Osteocyte (in vitro differentiated cells): ENCODE measurements around the gene TRIM65. TPM values are rescaled to one million over a fixed set of nuclear protein-coding genes. Genes with fewer than 3 reads are reported as not detected.

ENCODE experiments used
- DNase-seq: peaks from one replicate; pipeline ENCODE4 v3.0.0; 2021; ENCODE audit warnings: mixed read lengths; ENCODE audit not compliant: unreplicated experiment; ENCODE audit errors: extremely low spot score
- H3K27ac Mint-ChIP-seq: one replicate; pipeline ENCODE4 v1.8.0; 2021; ENCODE audit warnings: mild to moderate bottlenecking, mixed read lengths; ENCODE audit not compliant: unreplicated experiment
- H3K27me3 Mint-ChIP-seq: one replicate; pipeline ENCODE4 v1.8.0; 2021; ENCODE audit warnings: mixed read lengths; ENCODE audit not compliant: unreplicated experiment
- H3K36me3 Mint-ChIP-seq: one replicate; pipeline ENCODE4 v1.8.0; 2021; ENCODE audit warnings: mixed read lengths; ENCODE audit not compliant: unreplicated experiment
- H3K4me1 Mint-ChIP-seq: one replicate; pipeline ENCODE4 v1.8.0; 2021; ENCODE audit warnings: mixed read lengths; ENCODE audit not compliant: unreplicated experiment
- H3K4me3 Mint-ChIP-seq: one replicate; pipeline ENCODE4 v1.8.0; 2021; ENCODE audit warnings: mild to moderate bottlenecking, moderate library complexity, mixed read lengths; ENCODE audit not compliant: unreplicated experiment
- H3K9me3 Mint-ChIP-seq: one replicate; pipeline ENCODE4 v1.8.0; 2021; ENCODE audit warnings: mixed read lengths; ENCODE audit not compliant: unreplicated experiment
- CTCF ChIP-seq: fragments of 200-600 bp; sonication (generic); IDR thresholded peaks from 2 replicates; pipeline ENCODE4 v1.5.0; 2021; ENCODE audit warnings: antibody characterized with exemption, mild to moderate bottlenecking, moderate library complexity
- total RNA-seq: library from RNA; stranded (reverse); gene quantifications from 2 replicates; pipeline ENCODE4 v1.2.1, GENCODE V29; 2021

The TRIM65 gene
- total RNA-seq, 1 donor from 2014 or later: 26.3 TPM

- Mint-ChIP-seq H3K4me3 (no peak overlapping the region), H3K27me3 (no peaks in the 10 kb centered on the region), H3K36me3 (peaks cover 9% of the 10 kb centered on the region), H3K4me1 (peaks cover 24% of the 10 kb centered on the region), H3K9me3 (no peaks in the 10 kb centered on the region), H3K27ac (peak overlapping the region; percentile 86)
- no peak for TF ChIP-seq CTCF
- no peak for DNase-seq
Observed at GRCh38 chr17:75856062-75856756, 40.5 kb downstream of the TRIM65 start.

GRCh38 chr17:75855310-75856061 lies 41.3 kb downstream of the TRIM65 start, which contains the start of gene WBP2:
Gene WBP2, minus strand, starts transcription at chr17:75855335. Its CDS starts 38 bp downstream, at chr17:75855297.
- H3K9me3 Mint-ChIP-seq: no peaks in the 10 kb centered on the region
- H3K27ac Mint-ChIP-seq: peak within 1 kb of the TSS; percentile 86
- H3K27me3 Mint-ChIP-seq: no peaks in the 10 kb centered on the region
- no peak within 1 kb of the TSS for H3K4me3 Mint-ChIP-seq
- DNase-seq: peak; percentile 99
- peaks cover 24% of the 10 kb centered on the region for H3K4me1 Mint-ChIP-seq
- peak; percentile 66 for TF ChIP-seq CTCF
- peaks cover 11% of the 10 kb centered on the region for H3K36me3 Mint-ChIP-seq

- no peak for DNase-seq
- H3K9me3 Mint-ChIP-seq: no peaks in the 10 kb centered on the region
Observed at GRCh38 chr17:75854881-75855309, 41.9 kb downstream of the TRIM65 start.

GRCh38 chr17:75854101-75854748 lies 42.5 kb downstream of the TRIM65 start:
- H3K36me3 Mint-ChIP-seq: peaks cover 20% of the 10 kb centered on the region
- no peak for DNase-seq
- no peak overlapping the region for H3K4me3 Mint-ChIP-seq
- H3K27me3 Mint-ChIP-seq: no peaks in the 10 kb centered on the region
- peaks cover 24% of the 10 kb centered on the region for H3K4me1 Mint-ChIP-seq
- no peak overlapping the region for H3K27ac Mint-ChIP-seq
- no peak for TF ChIP-seq CTCF
- no peaks in the 10 kb centered on the region for H3K9me3 Mint-ChIP-seq

More at GRCh38 chr17:75854881-75855309, 41.9 kb downstream of the TRIM65 start:
- H3K4me1 Mint-ChIP-seq: peaks cover 24% of the 10 kb centered on the region
- no peaks in the 10 kb centered on the region for H3K27me3 Mint-ChIP-seq
- TF ChIP-seq CTCF: no peak
- no peak overlapping the region for H3K27ac Mint-ChIP-seq
- no peak overlapping the region for H3K4me3 Mint-ChIP-seq
- H3K36me3 Mint-ChIP-seq: peaks cover 13% of the 10 kb centered on the region
